ENCODE data around the gene PDGFA.

DNA sequence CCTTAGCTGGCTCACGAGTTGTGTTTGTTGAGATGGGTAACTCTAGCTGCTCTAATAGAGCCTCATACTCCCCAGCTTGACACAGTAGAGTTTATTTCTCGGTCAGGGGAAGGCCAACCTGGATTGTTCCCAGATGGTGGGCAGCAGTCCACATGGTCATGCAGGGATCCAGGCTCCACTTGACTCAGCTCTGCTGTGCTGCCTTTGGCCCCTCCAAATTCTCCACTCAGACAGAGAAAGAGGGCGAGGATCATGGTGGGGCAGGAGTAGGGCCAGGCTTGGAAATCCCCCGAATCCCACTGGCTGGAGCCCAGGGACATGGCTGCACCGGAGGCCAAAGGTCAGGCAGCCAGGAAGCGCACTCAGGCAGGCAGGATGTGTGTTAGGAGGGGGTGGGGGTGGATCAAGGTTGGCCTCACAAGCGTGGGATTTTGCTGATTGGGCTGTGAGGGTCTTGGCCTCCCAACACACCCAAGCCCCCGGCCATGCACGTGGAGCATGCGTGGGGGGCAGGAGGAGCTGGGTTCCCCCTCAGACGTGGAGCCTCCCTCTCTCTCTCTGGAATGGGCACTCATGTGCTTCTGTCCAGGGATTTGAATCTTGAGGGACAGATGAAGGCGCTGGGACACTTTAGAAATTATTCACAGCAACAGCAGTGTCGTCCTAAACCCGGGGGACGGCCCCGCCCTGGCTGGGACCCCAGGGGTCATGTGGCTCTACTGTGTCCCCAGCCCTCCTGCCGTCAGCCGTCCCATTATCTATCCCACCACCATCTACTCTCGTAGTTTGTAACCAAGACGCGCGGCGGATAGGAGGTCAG, 44.8 kb downstream of the PDGFA start:
- TF ChIP-seq EZH2 (IDR thresholded peaks at IDR 0.05; ENCODE audit: insufficient read depth, poor library complexity, severe bottlenecking) (no peak), EZH2phosphoT487 (IDR thresholded peaks at IDR 0.05; ENCODE audit: insufficient read depth, low read depth) (no peak)

Measured in GM23248 (cell line).